HEK293T (cell line): ENCODE results near the gene MCM8.

Experiments
- CTCF ChIA-PET: fragments of 350-600 bp; formaldehyde crosslinking; extraction: SDS; loops from one replicate; lab custom pipeline; 2021; ENCODE audit warnings: antibody characterized with exemption, inconsistent platforms; lab: Yijun Ruan, JAX
- POLR2A ChIA-PET: fragments of 350-600 bp; formaldehyde crosslinking; extraction: SDS; loops from one replicate; lab custom pipeline; 2020; ENCODE audit warnings: antibody characterized with exemption, inconsistent platforms; lab: Yijun Ruan, JAX
- DNase-seq: peaks from one replicate; pipeline ENCODE4 v3.0.0; 2012; ENCODE audit warnings: mixed read lengths; ENCODE audit errors: extremely low spot score
- ARNT ChIP-seq: fragments of 450-650 bp; IDR thresholded peaks from 2 replicates; pipeline ENCODE4 v1.6.1; 2017; ENCODE audit warnings: mild to moderate bottlenecking
- BHLHE40 ChIP-seq: fragments of 450-650 bp; IDR thresholded peaks from 2 replicates; pipeline ENCODE4 v1.6.1; 2016; ENCODE audit warnings: mild to moderate bottlenecking, moderate library complexity, borderline replicate concordance
- CTBP1 ChIP-seq: fragments of 450-650 bp; IDR thresholded peaks from 2 replicates; pipeline ENCODE4 v1.6.1; 2016; ENCODE audit warnings: borderline replicate concordance
- ELF4 ChIP-seq: fragments of 450-650 bp; IDR thresholded peaks from 2 replicates; pipeline ENCODE4 v1.6.1; 2017; ENCODE audit warnings: antibody characterized with exemption
- FOXA1 ChIP-seq: fragments of 450-650 bp; IDR thresholded peaks from 2 replicates; pipeline ENCODE4 v1.6.1; 2016; ENCODE audit warnings: mild to moderate bottlenecking
- FOXK2 ChIP-seq: fragments of 450-650 bp; IDR thresholded peaks from 2 replicates; pipeline ENCODE4 v1.6.1; 2016; ENCODE audit warnings: mild to moderate bottlenecking
- FOXM1 ChIP-seq: fragments of 450-650 bp; IDR thresholded peaks from 2 replicates; pipeline ENCODE4 v1.6.1; 2017; ENCODE audit warnings: mild to moderate bottlenecking, borderline replicate concordance
- HDGF ChIP-seq: fragments of 450-650 bp; IDR thresholded peaks from 2 replicates; pipeline ENCODE4 v1.6.1; 2017; ENCODE audit warnings: antibody characterized with exemption, borderline replicate concordance
- L3MBTL2 ChIP-seq: fragments of 450-650 bp; conservative IDR thresholded peaks from 2 replicates; pipeline ENCODE4 v1.6.1; 2016; ENCODE audit warnings: mild to moderate bottlenecking
- LEF1 ChIP-seq: fragments of 450-650 bp; IDR thresholded peaks from 2 replicates; pipeline ENCODE4 v1.6.1; 2017; ENCODE audit warnings: mild to moderate bottlenecking, borderline replicate concordance
- NFRKB ChIP-seq: fragments of 450-650 bp; IDR thresholded peaks from 2 replicates; pipeline ENCODE4 v1.6.1; 2016; ENCODE audit warnings: mild to moderate bottlenecking, moderate library complexity
- SP1 ChIP-seq: fragments of 450-650 bp; IDR thresholded peaks from 2 replicates; pipeline ENCODE4 v1.6.1; 2017
- SUZ12 ChIP-seq: fragments of 450-650 bp; IDR thresholded peaks from 2 replicates; pipeline ENCODE4 v1.6.1; 2016; ENCODE audit warnings: mild to moderate bottlenecking
- TARDBP ChIP-seq: fragments of 450-650 bp; IDR thresholded peaks from 2 replicates; pipeline ENCODE4 v1.6.1; 2016
- ZNF384 ChIP-seq: fragments of 450-650 bp; IDR thresholded peaks from 2 replicates; pipeline ENCODE4 v1.6.1; 2016
- TF ChIP-seq, protein P1 (sequence below): fragments of 450-650 bp; IDR thresholded peaks from 2 replicates; pipeline ENCODE4 v1.6.1; 2016

Gene MCM8

DNA sequence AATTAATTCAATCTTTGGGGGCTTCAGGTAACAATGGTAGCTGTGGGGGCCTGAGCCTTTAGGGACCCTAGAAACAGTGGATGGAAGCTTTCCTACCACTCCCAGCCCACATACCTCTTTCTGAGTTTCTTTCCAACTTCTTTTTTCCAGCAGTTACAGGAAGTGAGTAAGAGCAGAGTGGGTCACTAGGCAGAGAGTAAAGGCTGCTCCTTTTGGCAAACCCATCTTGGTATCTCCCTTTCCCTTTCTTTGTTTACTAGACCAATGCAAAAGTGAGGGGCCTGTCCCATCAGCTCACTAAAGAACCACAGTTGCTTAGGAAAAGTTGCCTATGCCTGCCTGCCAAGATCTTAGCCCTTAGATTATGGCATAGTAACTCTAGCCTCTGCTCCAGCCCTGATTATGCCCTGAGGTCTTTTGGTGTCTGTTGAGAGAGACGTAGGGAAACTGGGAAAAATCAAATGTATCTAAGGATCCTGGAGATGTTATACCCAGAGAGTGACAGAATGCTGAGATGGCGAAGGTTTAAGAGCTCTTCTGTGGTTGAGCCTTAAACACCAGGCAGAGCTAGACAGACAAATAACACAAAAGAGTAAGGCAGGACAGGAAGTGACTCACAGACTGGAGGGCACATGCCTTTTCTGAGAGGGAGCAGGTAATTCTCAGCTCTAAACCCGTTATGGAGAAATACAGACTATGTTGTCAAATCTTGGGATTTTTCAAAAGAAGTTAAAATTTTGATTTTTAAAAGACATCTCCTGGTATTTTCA, 31.4 kb upstream of the MCM8 start:
- TF ChIP-seq ZNF384 (no peak), FOXK2 (no peak), HDGF (no peak)
- TF ChIP-seq, protein P1, sequence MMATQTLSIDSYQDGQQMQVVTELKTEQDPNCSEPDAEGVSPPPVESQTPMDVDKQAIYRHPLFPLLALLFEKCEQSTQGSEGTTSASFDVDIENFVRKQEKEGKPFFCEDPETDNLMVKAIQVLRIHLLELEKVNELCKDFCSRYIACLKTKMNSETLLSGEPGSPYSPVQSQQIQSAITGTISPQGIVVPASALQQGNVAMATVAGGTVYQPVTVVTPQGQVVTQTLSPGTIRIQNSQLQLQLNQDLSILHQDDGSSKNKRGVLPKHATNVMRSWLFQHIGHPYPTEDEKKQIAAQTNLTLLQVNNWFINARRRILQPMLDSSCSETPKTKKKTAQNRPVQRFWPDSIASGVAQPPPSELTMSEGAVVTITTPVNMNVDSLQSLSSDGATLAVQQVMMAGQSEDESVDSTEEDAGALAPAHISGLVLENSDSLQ: no peak
- CTCF ChIA-PET: no interaction called here
- DNase-seq: no peak
- POLR2A ChIA-PET: no interaction called here

DNA sequence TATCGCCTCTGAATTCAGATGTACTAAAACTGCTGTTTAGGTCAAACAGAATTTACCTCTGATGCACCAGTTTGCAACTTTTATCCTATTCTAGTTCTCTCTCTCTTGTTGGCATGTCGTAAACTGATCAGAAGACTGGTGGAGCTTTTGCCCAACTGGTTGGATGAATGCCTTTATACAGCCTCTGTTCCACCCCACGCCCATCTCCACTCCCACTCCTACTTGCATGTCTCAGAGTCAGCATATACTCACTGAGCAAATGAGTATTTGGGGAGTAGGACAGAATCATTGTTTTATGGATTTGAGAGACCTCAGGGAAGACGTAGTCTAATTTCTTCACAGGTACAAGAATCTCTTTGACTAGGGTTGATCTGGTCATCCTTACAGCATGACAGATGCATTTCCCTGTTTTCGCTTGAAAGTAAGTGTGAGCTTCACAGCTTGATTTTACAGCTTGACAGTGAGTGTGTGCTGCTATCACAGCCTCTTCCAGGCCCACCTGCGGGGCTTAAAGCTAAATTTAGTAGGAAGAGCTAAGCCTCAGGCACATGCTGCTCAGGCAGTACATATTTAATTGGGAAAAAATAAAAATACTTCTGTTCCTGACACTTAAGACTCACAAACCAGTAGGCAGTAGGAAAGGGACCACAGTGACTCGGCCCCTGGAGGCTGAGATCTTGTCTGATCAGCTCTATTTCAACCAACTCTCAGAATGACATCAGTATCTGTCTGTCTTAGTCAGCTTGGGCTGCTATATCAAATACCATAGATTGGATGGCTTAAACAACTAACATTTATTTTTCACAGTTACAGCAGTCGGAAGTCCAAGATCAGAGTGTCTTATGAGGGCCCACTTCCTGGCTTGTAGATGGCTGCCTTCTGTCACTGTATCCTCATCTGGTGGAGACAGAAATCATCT, 30.6 kb upstream of the MCM8 start:
- POLR2A ChIA-PET: no interaction called here
- no peak for DNase-seq
- CTCF ChIA-PET: no interaction called here
- no peak for TF ChIP-seq L3MBTL2
- TF ChIP-seq HDGF: no peak
- no peak for TF ChIP-seq SP1
- TF ChIP-seq ZNF384: no peak
- no peak for TF ChIP-seq FOXM1
- no peak for TF ChIP-seq FOXA1
- TF ChIP-seq, protein P1: no peak
- TF ChIP-seq ARNT: no peak
- no peak for TF ChIP-seq TARDBP
- no peak for TF ChIP-seq LEF1
- TF ChIP-seq NFRKB: no peak
- no peak for TF ChIP-seq SUZ12
- TF ChIP-seq FOXK2: no peak
- no peak for TF ChIP-seq CTBP1
- no peak for TF ChIP-seq ELF4
- TF ChIP-seq BHLHE40: no peak

DNA sequence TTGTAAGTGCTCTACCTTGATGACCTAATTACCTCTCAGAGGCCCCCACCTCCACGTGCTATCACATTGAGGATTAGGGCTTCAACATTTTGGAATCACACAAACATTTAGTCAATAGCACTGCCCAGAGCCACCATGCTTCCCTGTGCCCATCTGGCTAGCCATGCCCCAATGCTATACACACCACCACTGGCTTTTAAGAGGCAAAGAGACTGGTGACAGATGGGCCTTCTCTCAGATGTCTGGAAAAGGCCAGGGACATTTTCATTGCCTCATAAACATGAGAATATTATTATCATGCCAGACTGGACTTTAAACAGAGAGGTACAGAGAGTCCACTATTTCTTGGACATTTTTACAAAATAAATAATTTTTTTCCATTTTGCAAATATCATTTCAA, 29.9 kb upstream of the MCM8 start:
- POLR2A ChIA-PET: no interaction called here
- no peak for TF ChIP-seq CTBP1
- TF ChIP-seq FOXM1: no peak
- no peak for TF ChIP-seq SP1
- no peak for TF ChIP-seq L3MBTL2
- TF ChIP-seq SUZ12: no peak
- TF ChIP-seq FOXA1: no peak
- TF ChIP-seq ELF4: no peak
- TF ChIP-seq ARNT: no peak
- TF ChIP-seq FOXK2: no peak
- TF ChIP-seq ZNF384: no peak
- no peak for TF ChIP-seq BHLHE40
- no peak for TF ChIP-seq NFRKB
- no peak for TF ChIP-seq TARDBP
- TF ChIP-seq, protein P1: no peak
- no peak for DNase-seq
- CTCF ChIA-PET: no interaction called here

DNA sequence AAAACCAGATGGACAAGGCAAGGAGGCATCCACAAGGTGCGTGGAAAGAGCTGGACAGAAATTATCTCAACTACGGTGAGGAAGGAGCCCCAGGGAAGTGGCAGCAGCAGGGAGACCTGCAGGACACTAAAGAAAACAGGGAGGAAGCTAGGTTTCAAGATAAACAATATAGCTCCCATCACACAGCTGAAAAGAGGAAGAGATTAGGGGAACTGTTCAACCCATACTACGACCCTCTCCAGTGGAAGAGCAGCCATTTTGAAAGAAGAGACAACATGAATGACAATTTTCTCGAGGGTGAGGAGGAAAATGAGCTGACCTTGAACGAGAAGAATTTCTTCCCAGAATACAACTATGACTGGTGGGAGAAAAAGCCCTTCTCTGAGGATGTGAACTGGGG, 27.0 kb upstream of the MCM8 start:
- TF ChIP-seq TARDBP (no peak), ARNT (no peak), SUZ12 (no peak), ELF4 (no peak), CTBP1 (no peak), FOXK2 (no peak), BHLHE40 (no peak), FOXM1 (no peak), FOXA1 (no peak), HDGF (no peak), LEF1 (no peak), ZNF384 (no peak), L3MBTL2 (no peak), NFRKB (no peak), SP1 (no peak)
- TF ChIP-seq, protein P1: no peak
- ChIA-PET POLR2A (no interaction called here), CTCF (no interaction called here)
- no peak for DNase-seq

DNA sequence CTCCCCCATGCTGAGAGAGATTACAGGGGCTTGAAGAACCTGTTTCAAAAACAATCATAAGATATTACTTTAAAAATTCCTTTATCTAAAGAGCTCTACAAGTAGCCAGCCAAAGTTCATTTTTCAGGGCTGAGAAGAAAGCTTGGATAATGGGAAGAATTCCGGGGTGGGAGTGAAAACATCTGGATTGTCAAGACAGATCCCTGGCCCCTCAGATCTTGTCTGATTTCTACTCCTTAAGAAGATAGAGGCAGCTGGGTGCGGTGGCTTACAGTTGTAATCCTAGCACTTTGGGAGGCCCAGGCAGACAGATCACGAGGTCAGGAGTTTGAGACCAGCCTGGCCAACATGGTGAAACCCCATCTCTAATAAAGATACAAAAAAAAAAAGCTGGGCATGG, 24.9 kb upstream of the MCM8 start:
- TF ChIP-seq TARDBP: no peak
- no peak for TF ChIP-seq FOXK2
- no peak for TF ChIP-seq LEF1
- no peak for TF ChIP-seq SUZ12
- TF ChIP-seq SP1: no peak
- no peak for TF ChIP-seq NFRKB
- TF ChIP-seq FOXM1: no peak
- TF ChIP-seq ZNF384: no peak
- no peak for TF ChIP-seq BHLHE40
- TF ChIP-seq ARNT: no peak
- TF ChIP-seq ELF4: no peak
- TF ChIP-seq HDGF: no peak
- TF ChIP-seq, protein P1: no peak
- ChIA-PET POLR2A (no interaction called here), CTCF (no interaction called here)
- DNase-seq: no peak
